DOHH2 (cell line): ENCODE data around the gene HNRNPUL1.

Experiments used
- H3F3A ChIP-seq: fragments of 200-600 bp; sonication (generic), shearing (Covaris generic); 2 replicates; pipeline ENCODE4 v1.6.0; 2016; ENCODE audit warnings: antibody characterized with exemption, mild to moderate bottlenecking; ENCODE audit not compliant: control insufficient read depth, insufficient read depth
- H3K27ac ChIP-seq: fragments of 200-600 bp; sonication (generic); 2 replicates; pipeline ENCODE4 v1.5.1; 2014; ENCODE audit warnings: low read depth, mild to moderate bottlenecking, low read length, moderate library complexity
- H3K27me3 ChIP-seq: fragments of 200-600 bp; sonication (generic); 2 replicates; pipeline ENCODE4 v1.6.1; 2014; ENCODE audit warnings: mild to moderate bottlenecking, low read length, mixed read lengths; ENCODE audit not compliant: control insufficient read depth
- H3K36me3 ChIP-seq: fragments of 200-600 bp; sonication (generic); 2 replicates; pipeline ENCODE4 v1.6.1; 2014; ENCODE audit warnings: mild to moderate bottlenecking, low read length, moderate library complexity, mixed read lengths; ENCODE audit not compliant: control insufficient read depth
- H3K4me1 ChIP-seq: fragments of 200-600 bp; sonication (generic); 2 replicates; pipeline ENCODE4 v1.6.1; 2014; ENCODE audit warnings: mild to moderate bottlenecking, low read length, mixed read lengths; ENCODE audit not compliant: control insufficient read depth
- H3K4me2 ChIP-seq: fragments of 200-600 bp; sonication (generic); 2 replicates; pipeline ENCODE4 v1.6.0; 2014; ENCODE audit warnings: mild to moderate bottlenecking, low read length, moderate library complexity
- H3K4me3 ChIP-seq: fragments of 200-600 bp; sonication (generic); 2 replicates; pipeline ENCODE4 v1.5.1; 2014; ENCODE audit warnings: mild to moderate bottlenecking, low read length, mixed read lengths
- H3K79me2 ChIP-seq: fragments of 200-600 bp; sonication (generic); 2 replicates; pipeline ENCODE4 v1.6.1; 2014; ENCODE audit warnings: mild to moderate bottlenecking, low read length, mixed read lengths; ENCODE audit not compliant: control insufficient read depth
- H3K9me2 ChIP-seq: fragments of 200-600 bp; sonication (generic); replicated peaks from 2 replicates; pipeline ENCODE4 v1.6.1; 2014; ENCODE audit warnings: mild to moderate bottlenecking, low read length, mixed read lengths; ENCODE audit not compliant: control insufficient read depth
- H3K9me3 ChIP-seq: fragments of 200-600 bp; sonication (generic); 2 replicates; pipeline ENCODE4 v1.6.1; 2014; ENCODE audit warnings: antibody characterized with exemption, low read length, mixed read lengths; ENCODE audit not compliant: control insufficient read depth, insufficient read depth
- H4K20me1 ChIP-seq: fragments of 200-600 bp; sonication (generic); 2 replicates; pipeline ENCODE4 v1.6.0; 2014; ENCODE audit warnings: low read depth, mild to moderate bottlenecking, antibody characterized with exemption, low read length, moderate library complexity; ENCODE audit not compliant: control insufficient read depth, insufficient read depth
- EZH2phosphoT487 ChIP-seq: fragments of 200-600 bp; sonication (generic); IDR thresholded peaks from 2 replicates; pipeline ENCODE4 v1.6.1; 2017; ENCODE audit warnings: borderline replicate concordance, mild to moderate bottlenecking, antibody characterized with exemption, low read length, moderate library complexity, mixed read lengths
- TF ChIP-seq, protein P1 (sequence below): fragments of 200-600 bp; sonication (generic); IDR thresholded peaks from one replicate; pipeline ENCODE4 v1.5.1; 2014; ENCODE audit warnings: antibody characterized with exemption, mild to moderate bottlenecking, low read depth, low read length; ENCODE audit not compliant: poor library complexity, severe bottlenecking

The HNRNPUL1 gene

DNA sequence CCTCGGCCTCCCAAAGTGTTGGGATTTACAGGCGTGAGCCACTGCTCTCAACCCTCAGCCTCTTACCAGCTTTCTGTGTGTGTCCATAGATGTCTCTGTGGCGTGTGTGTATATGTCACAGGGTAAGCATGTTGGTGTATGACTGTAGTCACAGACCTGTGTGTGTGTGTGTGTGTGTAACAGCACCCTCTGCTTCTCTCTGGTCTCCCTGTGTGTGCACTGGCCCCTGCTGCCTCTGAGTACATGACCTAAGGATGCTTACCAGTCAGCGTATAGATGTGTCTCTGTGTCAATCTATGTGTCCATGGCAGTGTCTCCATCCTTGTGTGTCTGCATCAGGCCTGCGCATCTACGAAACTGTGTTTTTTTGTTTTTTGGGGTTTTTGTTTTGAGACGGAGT lies 39.5 kb upstream of the HNRNPUL1 start:
- no peak overlapping the region for H3K27ac ChIP-seq
- H3K27me3 ChIP-seq, result no peaks in the 10 kb centered on the region
- H4K20me1 ChIP-seq, result no peaks in the 10 kb centered on the region
- H3F3A ChIP-seq, result no peaks in the 10 kb centered on the region
- no peak for TF ChIP-seq EZH2phosphoT487
- no peaks in the 10 kb centered on the region for H3K36me3 ChIP-seq
- no peaks in the 10 kb centered on the region for H3K4me1 ChIP-seq
- H3K9me2 ChIP-seq, result no peaks in the 10 kb centered on the region
- no peak overlapping the region for H3K4me3 ChIP-seq
- no peaks in the 10 kb centered on the region for H3K9me3 ChIP-seq
- H3K4me2 ChIP-seq, result no peak overlapping the region
- no peaks in the 10 kb centered on the region for H3K79me2 ChIP-seq

DNA sequence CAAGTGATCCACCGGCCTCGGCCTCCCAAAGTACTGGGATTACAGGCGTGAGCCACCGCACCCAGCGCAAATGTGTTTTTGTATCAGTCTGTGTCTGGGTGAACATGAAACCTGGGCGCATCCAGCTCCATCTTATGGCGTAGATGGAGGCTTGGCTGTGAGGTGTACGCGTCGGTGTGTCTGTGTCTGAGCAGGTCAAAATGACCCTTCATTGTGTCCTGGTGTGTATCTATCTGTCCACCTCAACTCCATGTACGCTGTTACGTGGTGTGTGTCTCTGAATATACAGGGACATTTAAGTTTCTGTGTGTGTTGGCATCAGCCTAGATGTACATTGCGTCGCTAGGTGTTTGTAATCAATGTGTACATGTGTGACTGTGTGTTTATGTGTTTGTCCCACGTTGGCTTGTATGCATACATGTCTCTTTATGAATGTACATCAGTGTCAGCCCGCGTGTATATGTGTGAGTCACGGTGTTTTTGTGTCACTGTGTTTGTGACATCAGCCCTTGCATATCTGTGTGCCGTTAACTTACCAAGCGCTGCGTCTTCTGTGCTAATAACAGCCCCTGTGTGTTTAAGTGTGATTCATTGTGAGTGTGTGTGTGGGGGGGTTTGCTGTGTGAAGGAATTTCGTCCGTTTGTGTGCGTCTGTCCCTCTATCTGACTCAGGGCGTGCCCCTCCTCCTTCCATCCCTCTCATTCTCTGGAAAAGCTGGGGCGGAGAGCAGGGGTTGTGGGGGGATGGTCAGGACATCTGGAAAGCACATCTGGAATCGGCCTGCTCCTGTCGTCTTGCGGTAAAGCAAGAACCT lies 38.7 kb upstream of the HNRNPUL1 start:
- Histone ChIP-seq H3K4me1 (no peaks in the 10 kb centered on the region), H3K36me3 (no peaks in the 10 kb centered on the region), H3K27me3 (no peaks in the 10 kb centered on the region), H3F3A (no peaks in the 10 kb centered on the region), H3K9me3 (no peaks in the 10 kb centered on the region), H4K20me1 (no peaks in the 10 kb centered on the region), H3K4me3 (no peak overlapping the region), H3K9me2 (no peaks in the 10 kb centered on the region), H3K4me2 (no peak overlapping the region), H3K27ac (no peak overlapping the region), H3K79me2 (no peaks in the 10 kb centered on the region)
- TF ChIP-seq, protein P1, sequence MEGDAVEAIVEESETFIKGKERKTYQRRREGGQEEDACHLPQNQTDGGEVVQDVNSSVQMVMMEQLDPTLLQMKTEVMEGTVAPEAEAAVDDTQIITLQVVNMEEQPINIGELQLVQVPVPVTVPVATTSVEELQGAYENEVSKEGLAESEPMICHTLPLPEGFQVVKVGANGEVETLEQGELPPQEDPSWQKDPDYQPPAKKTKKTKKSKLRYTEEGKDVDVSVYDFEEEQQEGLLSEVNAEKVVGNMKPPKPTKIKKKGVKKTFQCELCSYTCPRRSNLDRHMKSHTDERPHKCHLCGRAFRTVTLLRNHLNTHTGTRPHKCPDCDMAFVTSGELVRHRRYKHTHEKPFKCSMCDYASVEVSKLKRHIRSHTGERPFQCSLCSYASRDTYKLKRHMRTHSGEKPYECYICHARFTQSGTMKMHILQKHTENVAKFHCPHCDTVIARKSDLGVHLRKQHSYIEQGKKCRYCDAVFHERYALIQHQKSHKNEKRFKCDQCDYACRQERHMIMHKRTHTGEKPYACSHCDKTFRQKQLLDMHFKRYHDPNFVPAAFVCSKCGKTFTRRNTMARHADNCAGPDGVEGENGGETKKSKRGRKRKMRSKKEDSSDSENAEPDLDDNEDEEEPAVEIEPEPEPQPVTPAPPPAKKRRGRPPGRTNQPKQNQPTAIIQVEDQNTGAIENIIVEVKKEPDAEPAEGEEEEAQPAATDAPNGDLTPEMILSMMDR, result no peak
- no peak for TF ChIP-seq EZH2phosphoT487

DNA sequence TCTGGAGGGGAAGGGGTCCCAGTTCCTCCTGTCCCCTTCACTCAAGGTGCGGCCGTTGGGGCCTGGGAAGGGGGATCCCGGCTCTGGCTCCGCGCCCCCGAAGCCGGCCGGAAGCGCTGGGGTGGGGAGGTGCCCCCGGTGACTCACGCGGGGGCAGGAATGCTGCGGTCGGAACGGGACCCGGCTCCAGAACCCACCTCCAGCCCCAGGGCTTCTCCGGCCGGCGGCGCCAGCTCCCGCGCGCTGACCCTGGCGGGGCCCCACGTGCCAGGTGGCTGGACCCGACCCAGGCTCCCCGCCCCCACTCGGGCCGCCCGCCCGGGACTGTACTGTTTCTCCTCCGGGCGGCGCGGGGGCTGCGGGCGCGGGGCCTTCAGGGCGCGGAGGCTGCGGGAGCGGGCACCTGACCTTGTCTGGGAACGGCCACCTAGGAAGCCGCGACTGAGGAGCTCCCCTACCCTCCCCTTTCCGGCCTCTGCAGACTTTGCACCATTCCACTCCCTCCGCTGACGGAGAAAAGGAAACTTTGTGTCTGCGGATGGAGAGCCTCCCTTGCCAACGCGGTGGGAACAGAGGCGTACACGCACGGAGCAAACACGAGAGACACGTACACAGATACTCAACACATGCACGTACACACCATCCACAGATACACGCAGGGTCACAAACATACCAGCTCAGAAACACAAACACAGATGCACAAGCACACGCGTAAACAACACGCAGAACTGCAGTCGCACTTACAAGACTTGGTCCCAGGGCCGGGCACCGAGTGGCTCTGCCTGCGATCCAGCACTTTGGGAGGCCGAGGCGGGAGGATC lies 37.9 kb upstream of the HNRNPUL1 start:
- no peaks in the 10 kb centered on the region for H3K27me3 ChIP-seq
- TF ChIP-seq, protein P1, result no peak
- no peak for TF ChIP-seq EZH2phosphoT487
- H3K4me2 ChIP-seq, result no peak overlapping the region
- no peak overlapping the region for H3K4me3 ChIP-seq
- no peaks in the 10 kb centered on the region for H3K4me1 ChIP-seq
- H3K9me3 ChIP-seq, result no peaks in the 10 kb centered on the region
- no peak overlapping the region for H3K27ac ChIP-seq
- no peaks in the 10 kb centered on the region for H3K9me2 ChIP-seq
- no peaks in the 10 kb centered on the region for H3K79me2 ChIP-seq
- no peaks in the 10 kb centered on the region for H3K36me3 ChIP-seq
- no peaks in the 10 kb centered on the region for H4K20me1 ChIP-seq
- H3F3A ChIP-seq, result no peaks in the 10 kb centered on the region

DNA sequence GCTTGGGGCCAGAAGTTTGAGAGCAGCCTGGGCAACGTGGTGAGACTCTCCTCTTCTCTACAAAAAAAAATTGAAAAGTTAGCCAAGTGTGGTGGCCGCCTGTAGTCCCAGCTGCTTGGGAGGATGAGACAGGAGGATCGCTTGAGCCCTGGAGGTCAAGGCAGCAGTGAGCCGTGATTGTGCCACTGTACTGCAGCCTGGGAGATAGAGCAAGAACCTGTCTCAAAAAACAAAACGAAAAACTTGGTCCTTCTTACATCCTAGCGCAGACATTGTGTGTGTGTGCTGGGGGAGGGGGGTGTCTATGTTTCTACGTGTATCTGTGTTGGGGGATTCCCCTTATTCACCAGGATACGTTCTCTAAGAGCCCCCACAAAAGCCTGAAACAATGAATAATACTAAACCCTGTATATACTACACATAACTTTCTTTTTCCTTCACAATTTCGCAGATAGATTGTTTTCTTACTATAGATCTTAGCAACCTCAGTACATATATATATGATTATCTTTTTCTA lies 37.2 kb upstream of the HNRNPUL1 start:
- Histone ChIP-seq H3K4me1 (no peaks in the 10 kb centered on the region), H3K27ac (no peak overlapping the region)

More for the DNA sequence above, 37.2 kb upstream of the HNRNPUL1 start:
- no peaks in the 10 kb centered on the region for H3K9me2 ChIP-seq
- TF ChIP-seq, protein P1, result no peak
- no peak for TF ChIP-seq EZH2phosphoT487
- H3K9me3 ChIP-seq, result no peaks in the 10 kb centered on the region
- no peak overlapping the region for H3K4me3 ChIP-seq
- H3K36me3 ChIP-seq, result no peaks in the 10 kb centered on the region
- H3K79me2 ChIP-seq, result no peaks in the 10 kb centered on the region
- H3F3A ChIP-seq, result no peaks in the 10 kb centered on the region
- H4K20me1 ChIP-seq, result no peaks in the 10 kb centered on the region
- H3K4me2 ChIP-seq, result no peak overlapping the region
- H3K27me3 ChIP-seq, result no peaks in the 10 kb centered on the region
